Lower lobe of right lung (tissue), 2 donors: ENCODE measurements around the gene DAPK3. TPM values are rescaled to one million over a fixed set of nuclear protein-coding genes. Genes with fewer than 3 reads are reported as not detected.
"Not testable (repeated sequence)": the region's sequence is repeated elsewhere in the genome, so short reads cannot be mapped to it uniquely, and the experiment has no call there.

Experiments
- ATAC-seq, 2 donors: fragments of 200-7000 bp; cut with Tn5 transposase; one replicate each; pipeline ENCODE4 v1.9.1; 2020 to 2022; ENCODE audit warnings: mild to moderate bottlenecking in 2 of 2, moderate library complexity in 2 of 2
- DNase-seq: peaks from one replicate; pipeline ENCODE4 v3.0.0-alpha.2; 2020
- H3K27ac ChIP-seq: fragments of 200-600 bp; one replicate; pipeline ENCODE4 v1.8.0; 2022
- H3K27me3 ChIP-seq: fragments of 200-600 bp; one replicate; pipeline ENCODE4 v1.8.0; 2022; ENCODE audit warnings: low read depth
- H3K36me3 ChIP-seq: fragments of 200-600 bp; one replicate; pipeline ENCODE4 v1.8.0; 2022; ENCODE audit warnings: mild to moderate bottlenecking
- H3K4me1 ChIP-seq: fragments of 200-600 bp; one replicate; pipeline ENCODE4 v1.8.0; 2022
- H3K4me3 ChIP-seq: fragments of 200-600 bp; one replicate; pipeline ENCODE4 v1.8.0; 2022; ENCODE audit warnings: mild to moderate bottlenecking
- H3K9me3 ChIP-seq: fragments of 200-600 bp; one replicate; pipeline ENCODE4 v1.8.0; 2022
- CTCF ChIP-seq: fragments of 200-600 bp; IDR thresholded peaks from one replicate; pipeline ENCODE4 v1.8.0; 2022; ENCODE audit warnings: antibody characterized with exemption, mild to moderate bottlenecking
- intact Hi-C: fragments of 100-400 bp; cut with DNase I; formaldehyde crosslinking; loops from one replicate; pipeline ENCODE4 v1.11.0; 2022
- total RNA-seq: library from RNA; stranded (reverse); fragmentation: NEBNext Ultra II Directional; extraction: Animal tissue kit (Norgen Biotek cat#: 25700); gene quantifications from one replicate; pipeline ENCODE4 v1.2.1, GENCODE V29; 2021
- donor health status: DM: no; HTN: yes; CAD: no; lungs with severe emphysema.

The DAPK3 gene
- total RNA-seq, 1 donor from 2014 or later: 50.5 TPM

- DNase-seq (no peak), ATAC-seq (no peak)
- Histone ChIP-seq H3K27ac (no peak overlapping the region), H3K4me1 (no peaks in the 10 kb centered on the region), H3K27me3 (no peaks in the 10 kb centered on the region), H3K4me3 (no peak overlapping the region), H3K9me3 (no peaks in the 10 kb centered on the region), H3K36me3 (no peaks in the 10 kb centered on the region)
- no peak for TF ChIP-seq CTCF
- intact Hi-C loops: no loop called here
These were observed 26.7 kb downstream of the DAPK3 start for GRCh38 chr19:3944018-3944721.

GRCh38 chr19:3942790-3943409 is 28.0 kb downstream of the DAPK3 start:
- no peak for ATAC-seq
- Histone ChIP-seq H3K27ac (no peak overlapping the region), H3K36me3 (no peaks in the 10 kb centered on the region), H3K9me3 (no peaks in the 10 kb centered on the region), H3K27me3 (no peaks in the 10 kb centered on the region), H3K4me1 (no peaks in the 10 kb centered on the region), H3K4me3 (no peak overlapping the region)
- no peak for DNase-seq
- intact Hi-C loops: no loop called here
- TF ChIP-seq CTCF: no peak

- H3K27ac ChIP-seq, intact Hi-C loops, H3K9me3 ChIP-seq, H3K36me3 ChIP-seq, H3K4me3 ChIP-seq, H3K4me1 ChIP-seq, DNase-seq, ATAC-seq: not testable (repeated sequence)
- H3K27me3 ChIP-seq: peaks cover 16% of the 10 kb centered on the region
These were observed 32.5 kb downstream of the DAPK3 start for GRCh38 chr19:3938300-3938950.

GRCh38 chr19:3936506-3937442 is 34.1 kb downstream of the DAPK3 start:
- Histone ChIP-seq H3K4me3 (no peak overlapping the region), H3K27me3 (peaks cover 22% of the 10 kb centered on the region), H3K9me3 (no peaks in the 10 kb centered on the region), H3K4me1 (no peaks in the 10 kb centered on the region), H3K36me3 (no peaks in the 10 kb centered on the region), H3K27ac (no peak overlapping the region)
- DNase-seq: no peak
- TF ChIP-seq CTCF: no peak
- intact Hi-C loops: no loop called here
- peak; percentile 31 to 40 for ATAC-seq

- Histone ChIP-seq H3K9me3 (no peaks in the 10 kb centered on the region), H3K27ac (no peak within 1 kb of the TSS), H3K36me3 (no peaks in the 10 kb centered on the region), H3K27me3 (peaks cover 26% of the 10 kb centered on the region), H3K4me3 (no peak within 1 kb of the TSS), H3K4me1 (no peaks in the 10 kb centered on the region)
- intact Hi-C loops: no loop called here
- no peak for DNase-seq
- no peak for TF ChIP-seq CTCF
- ATAC-seq: no peak
These were observed 37.7 kb downstream of the DAPK3 start, which contains the start of gene NMRK2 for GRCh38 chr19:3932931-3933810. NMRK2 (plus strand) TSS chr19:3933069; CDS start chr19:3933672, 603 bp downstream.
